Dedifferentiated amniotic fluid mesenchymal stem cell (primary cell): Measurements from ENCODE around the gene TRRAP.

Experiments
- DNase-seq: peaks from one replicate; pipeline ENCODE4 v3.0.0-alpha.2; 2016; ENCODE audit errors: extremely low spot score

The TRRAP gene

GRCh38 chr7:99006739-99007424 is 128.6 kb downstream of the TRRAP start:
- DNase-seq: no peak

GRCh38 chr7:99008181-99008631 is 129.9 kb downstream of the TRRAP start:
- no peak for DNase-seq

GRCh38 chr7:99008921-99009530 is 130.7 kb downstream of the TRRAP start:
- no peak for DNase-seq

- no peak for DNase-seq
Observed at GRCh38 chr7:99010281-99010680, 131.9 kb downstream of the TRRAP start.

- DNase-seq: no peak
Observed at GRCh38 chr7:99011341-99011705, 133.0 kb downstream of the TRRAP start.

- no peak for DNase-seq
Observed at GRCh38 chr7:99011706-99012404, 133.5 kb downstream of the TRRAP start.

GRCh38 chr7:99012722-99013121 is 134.4 kb downstream of the TRRAP start:
- DNase-seq: no peak

GRCh38 chr7:99013266-99014112 is 135.2 kb downstream of the TRRAP start:
- no peak for DNase-seq

GRCh38 chr7:99014113-99014985 is 136.0 kb downstream of the TRRAP start:
- no peak for DNase-seq

GRCh38 chr7:99016196-99016595 is 137.9 kb downstream of the TRRAP start:
- DNase-seq: no peak

GRCh38 chr7:99019523-99020412 is 141.4 kb downstream of the TRRAP start:
- DNase-seq: no peak

GRCh38 chr7:99020413-99020715 is 142.0 kb downstream of the TRRAP start:
- DNase-seq: no peak

- DNase-seq: no peak
Observed at GRCh38 chr7:99021941-99022560, 143.7 kb downstream of the TRRAP start.

GRCh38 chr7:99024066-99024465 is 145.7 kb downstream of the TRRAP start:
- no peak for DNase-seq

GRCh38 chr7:99027241-99027640 is 148.9 kb downstream of the TRRAP start:
- no peak for DNase-seq

- no peak for DNase-seq
Observed at GRCh38 chr7:99027841-99028240, 149.5 kb downstream of the TRRAP start.

GRCh38 chr7:99028261-99028973 is 150.1 kb downstream of the TRRAP start:
- no peak for DNase-seq

GRCh38 chr7:99029466-99030435 is 151.4 kb downstream of the TRRAP start:
- DNase-seq: no peak
